Karpas-422 (cell line): ENCODE data around the gene HIP1. TPM values are rescaled to one million over a fixed set of nuclear protein-coding genes. Genes with fewer than 3 reads are reported as not detected.
"Not testable (repeated sequence)": the region's sequence is repeated elsewhere in the genome, so short reads cannot be mapped to it uniquely, and the experiment has no call there.

Experiments
- DNase-seq: peaks from one replicate; pipeline ENCODE4 v3.0.0-alpha.2; 2015
- H2AFZ ChIP-seq: fragments of 200-600 bp; sonication (generic); 2 replicates; pipeline ENCODE4 v1.6.1; 2014; ENCODE audit warnings: antibody characterized with exemption, low read length, mixed read lengths
- H3K27ac ChIP-seq: fragments of 200-600 bp; sonication (generic); 2 replicates; pipeline ENCODE4 v1.5.1; 2014; ENCODE audit warnings: mild to moderate bottlenecking, low read length, moderate library complexity
- H3K27me3 ChIP-seq: fragments of 200-600 bp; sonication (generic); 2 replicates; pipeline ENCODE4 v1.6.1; 2014; ENCODE audit warnings: low read length, mixed read lengths
- H3K36me3 ChIP-seq: fragments of 200-600 bp; sonication (generic); 2 replicates; pipeline ENCODE4 v1.6.1; 2014; ENCODE audit warnings: low read length, mixed read lengths; ENCODE audit not compliant: insufficient read depth
- H3K4me1 ChIP-seq: fragments of 200-600 bp; sonication (generic); 2 replicates; pipeline ENCODE4 v1.6.1; 2014; ENCODE audit warnings: mild to moderate bottlenecking, low read length, mixed read lengths
- H3K4me2 ChIP-seq: fragments of 200-600 bp; sonication (generic); 2 replicates; pipeline ENCODE4 v1.6.1; 2014; ENCODE audit warnings: low read length, low read depth, mild to moderate bottlenecking; ENCODE audit not compliant: poor library complexity, severe bottlenecking
- H3K4me3 ChIP-seq: fragments of 200-600 bp; sonication (generic); 2 replicates; pipeline ENCODE4 v1.5.1; 2014; ENCODE audit warnings: mild to moderate bottlenecking, antibody characterized with exemption, low read length, mixed read lengths
- H3K79me2 ChIP-seq: fragments of 200-600 bp; sonication (generic); 2 replicates; pipeline ENCODE4 v1.6.1; 2014; ENCODE audit warnings: mild to moderate bottlenecking, low read length, mixed read lengths
- H3K9ac ChIP-seq: fragments of 200-600 bp; sonication (generic); 2 replicates; pipeline ENCODE4 v1.6.0; 2014; ENCODE audit warnings: low read length
- H3K9me2 ChIP-seq: fragments of 200-600 bp; sonication (generic), shearing (Covaris generic); replicated peaks from 2 replicates; pipeline ENCODE4 v1.6.0; 2014; ENCODE audit warnings: mild to moderate bottlenecking, low read length, moderate library complexity; ENCODE audit not compliant: insufficient read depth
- H3K9me3 ChIP-seq: fragments of 300-700, 200-600 bp; sonication (generic); 2 replicates; pipeline ENCODE4 v1.6.1; 2014; ENCODE audit warnings: low read length, mixed read lengths
- H4K20me1 ChIP-seq: fragments of 200-600 bp; sonication (generic); 2 replicates; pipeline ENCODE4 v1.6.1; 2014; ENCODE audit warnings: mild to moderate bottlenecking, antibody characterized with exemption, low read length, low read depth; ENCODE audit not compliant: insufficient read depth
- total RNA-seq: library from RNA; depleted of rRNA; stranded (reverse); fragments of >200 nt; shearing (Covaris generic); gene quantifications from 2 replicates; pipeline ENCODE4 v1.2.3, GENCODE V29; 2014; ENCODE audit warnings: low replicate concordance

The HIP1 gene
- total RNA-seq, 1 experiment from 2014 or later, result 0.34 TPM

DNA sequence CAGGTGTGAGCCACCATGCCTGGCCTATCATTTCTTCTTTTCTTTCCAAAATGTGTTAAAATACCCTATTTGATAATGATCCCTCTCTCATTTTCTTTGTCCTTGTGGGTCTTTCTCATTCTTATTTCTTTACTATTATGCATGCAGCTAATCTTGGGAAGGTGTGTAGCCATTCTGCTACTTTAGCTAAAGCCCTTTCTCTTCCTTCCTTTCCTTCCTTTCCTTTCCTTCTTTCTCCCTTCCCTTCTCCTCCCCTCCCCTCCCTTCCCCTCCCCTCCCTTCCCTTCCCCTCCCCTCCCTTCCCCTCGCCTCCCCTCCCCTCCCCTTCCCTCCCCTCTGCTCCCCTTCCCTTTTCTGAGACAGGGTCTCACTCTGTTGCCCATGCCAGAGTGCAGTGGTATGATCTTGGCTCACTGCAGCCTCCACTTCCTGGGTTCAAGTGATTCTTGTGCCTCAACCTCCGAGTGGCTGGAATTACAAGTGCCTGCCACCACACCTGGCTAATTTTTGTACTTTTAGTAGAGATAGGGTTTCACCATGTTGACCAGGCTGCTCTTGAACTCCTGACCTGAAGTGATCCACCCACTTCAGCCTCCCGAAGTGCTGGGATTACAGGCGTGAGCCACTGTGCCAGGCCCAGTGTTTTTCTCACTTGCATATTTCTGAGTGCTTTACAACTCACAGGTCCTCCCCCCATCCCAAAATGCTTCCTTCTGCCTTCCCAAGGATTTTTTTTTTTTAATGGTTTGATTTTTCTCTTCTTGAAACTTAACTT, 42.3 kb downstream of the HIP1 start:
- Histone ChIP-seq H3K9ac (no peak overlapping the region), H2AFZ (no peak overlapping the region), H3K79me2 (no peaks in the 10 kb centered on the region), H3K27ac (no peak overlapping the region), H4K20me1 (no peaks in the 10 kb centered on the region), H3K4me2 (no peak overlapping the region), H3K9me2 (no peaks in the 10 kb centered on the region), H3K36me3 (no peaks in the 10 kb centered on the region), H3K9me3 (no peaks in the 10 kb centered on the region), H3K4me3 (no peak overlapping the region), H3K27me3 (no peaks in the 10 kb centered on the region), H3K4me1 (peaks cover 5% of the 10 kb centered on the region)
- no peak for DNase-seq

DNA sequence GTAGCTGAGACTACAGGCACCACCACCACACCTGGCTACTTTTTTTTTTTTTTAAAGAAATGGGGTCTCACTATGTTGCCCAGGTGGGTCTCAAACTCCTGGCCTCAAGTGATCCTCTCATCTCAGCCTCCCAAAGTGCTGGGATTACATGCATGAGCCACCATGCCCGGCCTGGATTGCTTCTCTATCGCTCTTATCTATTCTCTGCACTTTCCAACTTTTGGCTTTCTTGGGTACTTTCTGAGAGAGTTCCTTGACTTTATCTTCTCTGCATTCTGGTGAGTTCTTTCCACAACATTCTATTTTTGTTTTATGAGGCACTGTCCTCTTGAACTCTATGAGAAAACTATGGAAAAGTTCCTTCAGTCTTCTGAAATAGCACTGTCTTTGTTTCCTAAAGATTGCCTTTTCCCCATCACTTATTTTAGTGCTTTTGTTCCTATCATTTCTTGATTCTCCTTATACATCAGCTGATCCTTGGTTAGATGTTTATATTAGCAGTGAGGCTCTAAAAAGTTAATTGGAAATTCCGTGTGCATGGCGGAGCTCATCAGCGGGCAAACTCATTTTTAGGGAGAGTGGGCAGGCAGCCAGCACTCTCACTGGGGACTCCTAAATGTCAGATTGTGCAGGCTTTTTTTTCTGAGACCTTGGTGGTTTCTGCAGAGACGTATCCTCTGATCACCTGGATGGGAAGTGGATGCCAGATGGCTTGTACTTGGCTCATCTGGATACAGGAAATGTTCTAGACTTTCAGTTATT, 43.9 kb downstream of the HIP1 start:
- H3K4me1 ChIP-seq, result peaks cover 11% of the 10 kb centered on the region
- DNase-seq, result no peak
- H3K27me3 ChIP-seq, result no peaks in the 10 kb centered on the region
- H3K27ac ChIP-seq, result no peak overlapping the region
- no peak overlapping the region for H3K9ac ChIP-seq
- H4K20me1 ChIP-seq, result no peaks in the 10 kb centered on the region
- no peaks in the 10 kb centered on the region for H3K9me2 ChIP-seq
- H3K9me3 ChIP-seq, result no peaks in the 10 kb centered on the region
- H3K79me2 ChIP-seq, result no peaks in the 10 kb centered on the region
- no peak overlapping the region for H3K4me3 ChIP-seq
- no peak overlapping the region for H3K4me2 ChIP-seq
- H2AFZ ChIP-seq, result no peak overlapping the region
- H3K36me3 ChIP-seq, result no peaks in the 10 kb centered on the region

DNA sequence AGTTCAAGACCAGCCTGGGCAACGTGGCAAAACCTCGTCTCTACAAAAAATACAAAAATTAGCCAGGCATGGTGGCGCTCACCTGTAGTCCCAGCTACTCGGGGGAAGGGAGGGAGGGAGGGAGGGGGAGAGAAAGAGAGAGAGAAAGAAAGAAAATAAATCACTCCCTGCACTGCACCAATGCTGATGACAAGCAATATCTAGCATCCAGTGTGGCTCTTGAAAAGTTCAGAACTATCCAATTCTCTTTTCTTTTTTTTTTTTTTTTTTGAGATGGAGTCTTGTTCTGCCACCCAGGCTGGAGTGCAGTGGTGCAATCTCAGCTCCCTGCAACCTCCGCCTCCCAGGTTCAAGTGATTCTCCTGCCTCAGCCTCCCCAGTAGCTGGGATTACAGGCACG, 45.1 kb downstream of the HIP1 start:
- H3K27me3 ChIP-seq, H3K36me3 ChIP-seq, H3K79me2 ChIP-seq, DNase-seq, H3K4me2 ChIP-seq, H2AFZ ChIP-seq, H3K9ac ChIP-seq, H3K27ac ChIP-seq, H3K9me3 ChIP-seq, H3K4me3 ChIP-seq, H3K9me2 ChIP-seq, H4K20me1 ChIP-seq: not testable (repeated sequence)
- peaks cover 11% of the 10 kb centered on the region for H3K4me1 ChIP-seq

DNA sequence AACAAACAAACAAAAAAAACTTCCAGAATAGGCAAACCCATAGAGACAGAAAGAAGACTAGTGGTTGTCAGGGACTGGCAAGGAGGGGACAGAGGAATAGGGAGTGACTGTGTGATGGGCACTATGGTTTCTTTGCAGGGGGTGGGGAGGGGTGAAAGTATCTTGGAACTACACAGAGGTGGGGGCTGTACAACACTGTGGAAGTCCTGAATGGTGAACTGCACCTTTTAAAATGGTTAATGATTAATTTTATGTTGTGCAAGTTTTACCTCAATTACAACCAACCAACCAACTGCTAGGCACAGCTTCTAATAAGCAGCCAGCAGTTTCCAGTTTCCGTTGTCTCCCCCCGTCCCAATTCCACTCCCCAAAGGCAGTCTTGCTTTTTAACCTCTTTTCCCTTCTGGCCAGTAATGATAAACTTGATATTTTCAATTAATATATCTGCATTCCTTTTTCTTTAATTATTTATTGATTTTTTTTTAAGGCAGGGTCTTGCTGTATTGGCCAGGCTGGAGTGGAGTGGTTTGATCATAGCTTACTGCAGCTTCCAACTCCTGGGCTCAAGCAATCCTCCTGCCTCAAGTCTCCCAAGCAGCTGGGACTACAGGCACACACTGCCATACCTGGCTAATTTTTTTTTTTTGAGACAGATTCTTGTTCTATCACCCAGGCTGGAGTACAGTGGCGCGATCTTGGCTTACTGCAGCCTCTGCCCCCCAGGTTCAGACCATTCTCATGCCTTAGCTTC, 46.8 kb downstream of the HIP1 start:
- H3K4me1 ChIP-seq, result peaks cover 11% of the 10 kb centered on the region
- H3K4me3 ChIP-seq, result no peak overlapping the region
- H3K9me2 ChIP-seq, result no peaks in the 10 kb centered on the region
- H3K9ac ChIP-seq, result no peak overlapping the region
- DNase-seq, result no peak
- no peaks in the 10 kb centered on the region for H4K20me1 ChIP-seq
- no peak overlapping the region for H3K4me2 ChIP-seq
- H3K79me2 ChIP-seq, result no peaks in the 10 kb centered on the region
- H3K27ac ChIP-seq, result no peak overlapping the region
- H3K36me3 ChIP-seq, result no peaks in the 10 kb centered on the region
- no peak overlapping the region for H2AFZ ChIP-seq
- no peaks in the 10 kb centered on the region for H3K9me3 ChIP-seq
- H3K27me3 ChIP-seq, result no peaks in the 10 kb centered on the region

DNA sequence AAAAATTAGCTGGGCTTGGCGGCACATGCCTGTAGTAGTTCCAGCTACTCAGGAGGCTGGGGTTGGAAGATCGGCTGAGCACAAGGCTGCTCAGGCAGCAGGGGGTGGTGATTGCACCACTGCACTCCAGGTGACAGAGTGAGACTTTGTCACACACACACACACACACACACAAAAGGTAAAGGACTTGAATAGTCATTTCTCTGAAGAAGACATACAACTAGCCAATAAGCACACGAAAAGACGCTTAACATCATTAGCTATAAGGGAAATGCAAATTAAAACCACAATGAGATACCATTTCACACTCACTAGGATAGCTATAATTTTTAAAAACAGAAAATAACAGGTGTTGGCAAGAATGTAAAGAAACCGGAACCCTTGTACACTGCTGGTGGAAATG, 48.6 kb downstream of the HIP1 start:
- H4K20me1 ChIP-seq, result no peaks in the 10 kb centered on the region
- H3K4me3 ChIP-seq, result no peak overlapping the region
- H3K9ac ChIP-seq, result no peak overlapping the region
- H3K79me2 ChIP-seq, result no peaks in the 10 kb centered on the region
- no peak overlapping the region for H3K4me2 ChIP-seq
- no peak for DNase-seq
- no peaks in the 10 kb centered on the region for H3K27me3 ChIP-seq
- no peaks in the 10 kb centered on the region for H3K9me2 ChIP-seq
- H3K9me3 ChIP-seq, result no peaks in the 10 kb centered on the region
- no peaks in the 10 kb centered on the region for H3K36me3 ChIP-seq
- H3K4me1 ChIP-seq, result peaks cover 11% of the 10 kb centered on the region
- no peak overlapping the region for H2AFZ ChIP-seq
- no peak overlapping the region for H3K27ac ChIP-seq

DNA sequence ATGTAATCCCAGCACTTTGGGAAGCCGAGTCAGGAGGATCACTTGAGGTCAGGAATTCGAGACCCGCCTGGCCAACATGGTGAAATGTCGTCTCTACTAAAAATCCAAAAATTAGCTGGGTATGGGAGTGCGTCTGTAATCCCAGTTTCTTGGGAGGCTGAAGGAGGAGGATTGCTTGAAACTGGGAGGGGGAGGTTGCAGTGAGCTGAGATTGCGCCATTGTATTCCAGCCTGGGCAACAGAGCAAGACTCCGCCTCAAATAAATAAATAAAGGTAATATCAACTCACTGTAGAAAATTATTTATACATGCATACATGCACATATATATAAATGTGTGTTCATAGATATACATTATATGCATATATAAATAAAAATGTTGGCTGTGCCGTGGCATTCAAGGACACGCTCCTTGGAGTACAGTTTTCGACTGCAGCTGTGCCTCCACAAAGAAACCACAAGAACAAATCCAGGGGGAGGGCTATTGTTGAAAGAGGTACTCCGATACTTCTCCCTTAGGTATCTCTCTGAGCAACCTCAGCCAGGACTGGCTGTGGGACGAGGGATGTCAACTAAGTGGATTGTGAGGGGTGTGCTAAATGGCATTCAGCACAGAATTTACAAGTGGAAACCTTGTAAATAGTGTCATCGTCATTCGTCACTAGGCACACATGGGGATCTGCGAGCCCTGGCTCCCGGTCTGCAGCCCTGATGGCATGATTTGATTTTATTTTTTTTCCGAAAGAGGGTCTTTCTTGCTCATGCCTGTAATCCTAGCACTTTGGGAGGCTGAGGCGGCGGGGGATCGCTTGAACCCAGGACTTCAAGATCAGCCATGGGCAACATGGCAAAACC, 49.3 kb downstream of the HIP1 start:
- no peak overlapping the region for H3K4me3 ChIP-seq
- H3K4me1 ChIP-seq, result peaks cover 11% of the 10 kb centered on the region
- no peak overlapping the region for H3K27ac ChIP-seq
- no peak overlapping the region for H3K4me2 ChIP-seq
- H3K9me3 ChIP-seq, result no peaks in the 10 kb centered on the region
- H3K27me3 ChIP-seq, result no peaks in the 10 kb centered on the region
- no peak overlapping the region for H3K9ac ChIP-seq
- no peaks in the 10 kb centered on the region for H4K20me1 ChIP-seq
- DNase-seq, result no peak
- no peak overlapping the region for H2AFZ ChIP-seq
- no peaks in the 10 kb centered on the region for H3K36me3 ChIP-seq
- H3K9me2 ChIP-seq, result no peaks in the 10 kb centered on the region
- H3K79me2 ChIP-seq, result no peaks in the 10 kb centered on the region

DNA sequence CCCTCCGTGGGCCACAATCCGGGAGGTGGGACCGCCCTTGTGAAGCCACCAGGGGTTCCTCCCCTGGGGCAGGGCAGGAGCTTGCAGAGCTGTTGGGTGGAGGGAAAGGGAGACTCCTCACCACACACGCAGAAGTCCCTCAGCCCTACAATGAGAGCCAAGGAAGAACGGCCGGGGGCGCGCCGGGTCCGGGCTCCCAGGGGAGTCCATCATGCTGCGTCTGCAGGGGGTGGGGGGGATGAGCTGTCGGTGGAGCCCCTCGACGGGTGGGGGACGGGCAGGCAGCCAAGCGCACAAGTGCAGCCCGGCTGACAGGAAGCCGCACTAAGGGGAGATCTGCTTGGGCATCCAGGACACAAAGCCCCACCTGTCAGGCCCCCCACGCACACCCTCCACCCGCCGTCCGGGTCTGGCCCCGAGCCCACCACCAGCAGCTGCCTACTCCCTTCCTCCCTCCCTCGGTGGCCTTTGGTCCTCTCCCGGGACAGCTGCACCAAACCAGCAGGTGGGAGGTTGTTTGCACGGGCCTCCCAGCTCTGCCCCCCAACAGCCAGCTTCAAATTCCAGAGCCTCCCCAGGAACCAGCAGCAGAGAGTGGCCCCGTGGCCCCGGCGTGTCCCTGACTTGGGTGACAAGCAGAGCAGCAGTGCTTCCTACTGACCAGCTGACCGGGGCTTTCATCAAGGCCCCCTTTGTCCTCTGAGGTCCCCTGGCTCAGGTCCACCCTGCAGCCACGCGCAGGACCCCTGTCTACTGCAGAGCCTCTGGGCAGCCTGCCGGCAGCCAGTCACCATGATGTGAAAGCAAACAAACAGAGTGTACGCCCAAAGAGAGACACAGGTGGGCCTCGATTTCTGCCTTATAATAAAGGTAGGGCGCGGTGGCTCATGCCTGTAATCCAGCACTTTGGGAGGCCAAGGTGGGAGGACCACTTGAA, 50.3 kb downstream of the HIP1 start:
- H3K27ac ChIP-seq, result no peak overlapping the region
- no peak overlapping the region for H3K9ac ChIP-seq
- H3K4me3 ChIP-seq, result no peak overlapping the region
- H3K4me1 ChIP-seq, result peaks cover 11% of the 10 kb centered on the region
- no peaks in the 10 kb centered on the region for H4K20me1 ChIP-seq
- H3K9me2 ChIP-seq, result no peaks in the 10 kb centered on the region
- no peaks in the 10 kb centered on the region for H3K36me3 ChIP-seq
- H3K4me2 ChIP-seq, result no peak overlapping the region
- H3K9me3 ChIP-seq, result no peaks in the 10 kb centered on the region
- H3K79me2 ChIP-seq, result no peaks in the 10 kb centered on the region
- no peak overlapping the region for H2AFZ ChIP-seq
- no peak for DNase-seq
- no peaks in the 10 kb centered on the region for H3K27me3 ChIP-seq
